GM19324 (cell line): Measurements from ENCODE around the gene DLX5.

Experiments
- ATAC-seq: cut with Tn5 transposase; IDR thresholded peaks from one replicate; pipeline ENCODE4 v1.9.1; 2021; ENCODE audit warnings: mild to moderate bottlenecking, moderate library complexity; ENCODE audit not compliant: unreplicated experiment, low FRiP score

Gene DLX5

DNA sequence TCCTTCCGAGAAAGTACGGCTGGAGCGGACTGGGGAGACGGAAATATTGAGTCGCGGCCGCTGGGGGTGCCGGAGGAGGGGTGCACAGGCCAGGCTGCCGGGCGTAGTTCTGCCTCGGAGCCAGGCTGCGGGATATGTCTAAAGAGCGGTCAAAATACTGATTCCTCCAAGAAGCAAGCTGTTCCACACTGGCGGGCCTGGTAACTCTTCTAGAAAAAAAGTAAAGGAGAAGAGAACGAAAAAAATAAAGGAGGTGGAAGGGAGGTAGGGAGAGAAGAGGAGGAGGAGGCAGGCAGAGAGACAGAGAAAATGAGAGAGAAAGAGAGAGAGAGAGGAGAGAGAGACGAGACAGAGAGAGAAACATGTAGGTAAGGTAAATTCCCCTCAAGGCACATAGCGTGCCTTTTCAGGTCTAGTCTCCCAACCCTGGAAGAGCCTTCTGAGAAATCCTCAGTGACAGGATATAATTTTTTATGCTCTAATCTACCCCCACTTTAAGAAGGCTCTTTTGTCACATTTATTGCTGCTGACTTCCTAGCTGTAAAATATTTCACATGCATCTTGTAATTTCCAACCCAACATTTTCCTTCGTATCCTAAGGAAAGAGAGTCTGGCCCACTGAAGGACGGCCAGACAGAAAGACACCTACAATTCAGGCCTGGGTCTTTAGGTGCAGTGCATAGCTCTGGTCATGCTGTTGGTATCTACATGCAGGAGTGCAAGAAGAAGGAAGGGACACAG is 5.7 kb downstream of the DLX5 start:
- no peak for ATAC-seq

DNA sequence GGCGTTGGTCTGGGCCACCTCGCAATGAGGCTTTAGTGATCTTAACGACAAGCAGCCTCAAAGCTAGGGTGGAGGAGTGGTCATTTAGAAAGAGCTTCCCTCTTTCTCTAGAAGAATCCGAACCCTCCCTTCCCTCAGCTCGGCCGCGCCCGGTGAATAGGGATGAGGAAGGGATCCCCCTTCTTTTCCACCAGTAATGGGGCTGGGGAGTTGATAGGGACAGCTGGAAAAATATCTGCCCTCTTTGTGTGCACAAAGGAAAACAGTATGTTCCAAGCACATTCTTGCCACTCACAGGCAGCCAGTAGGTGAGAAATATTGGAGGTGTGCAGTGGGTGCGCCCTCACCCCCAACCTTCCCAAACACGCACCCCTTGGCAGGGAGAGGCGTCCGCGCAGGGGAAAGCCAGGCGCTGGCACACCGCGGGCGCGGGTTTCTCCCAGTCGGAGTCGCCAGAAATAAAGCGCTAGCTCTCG is 6.5 kb downstream of the DLX5 start:
- no peak for ATAC-seq

DNA sequence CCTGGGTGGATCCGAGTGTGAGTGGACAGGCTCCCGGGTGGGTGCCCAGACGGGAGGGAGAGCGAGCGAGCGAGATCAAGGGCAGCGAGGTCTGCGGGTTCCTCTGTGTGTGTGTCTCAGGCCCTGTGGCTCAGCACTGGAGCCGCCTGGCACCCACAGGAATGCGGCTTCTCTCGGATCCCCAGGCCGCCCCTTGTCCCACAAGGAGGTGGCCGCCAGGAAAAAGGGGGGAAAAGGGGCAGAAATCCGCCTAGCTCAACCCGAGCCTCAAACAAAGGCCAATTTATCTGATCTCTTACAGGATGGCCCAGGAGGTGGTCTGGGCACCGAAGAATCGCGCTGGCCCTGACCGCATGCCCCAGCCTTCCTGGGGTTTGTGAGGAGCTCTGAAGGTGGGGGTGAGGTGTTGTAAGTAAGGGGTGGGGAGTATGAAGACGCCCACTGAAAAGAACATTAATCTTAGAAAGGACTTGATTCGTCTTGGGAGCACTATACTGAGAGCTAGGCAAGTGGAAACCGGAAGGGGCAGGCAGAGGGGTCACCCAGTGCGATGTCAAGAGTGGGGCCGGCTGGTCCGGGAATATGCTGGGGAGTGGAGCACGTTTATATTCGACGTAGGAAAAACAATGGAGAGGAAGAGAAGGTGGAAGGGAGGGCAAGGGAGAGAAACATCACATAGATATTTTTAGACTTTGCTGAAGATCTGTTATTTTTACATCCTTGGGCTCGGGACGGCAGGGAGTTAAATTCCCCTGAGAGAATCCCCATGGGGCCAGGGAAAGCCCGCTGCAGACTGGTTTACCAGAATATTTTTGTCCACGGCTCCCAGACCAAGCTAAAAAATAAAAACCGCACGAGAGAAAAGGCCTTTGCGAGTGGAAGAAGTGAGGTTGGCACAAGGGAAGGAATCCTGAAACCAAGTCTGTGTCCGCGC is 7.2 kb downstream of the DLX5 start:
- ATAC-seq: no peak

DNA sequence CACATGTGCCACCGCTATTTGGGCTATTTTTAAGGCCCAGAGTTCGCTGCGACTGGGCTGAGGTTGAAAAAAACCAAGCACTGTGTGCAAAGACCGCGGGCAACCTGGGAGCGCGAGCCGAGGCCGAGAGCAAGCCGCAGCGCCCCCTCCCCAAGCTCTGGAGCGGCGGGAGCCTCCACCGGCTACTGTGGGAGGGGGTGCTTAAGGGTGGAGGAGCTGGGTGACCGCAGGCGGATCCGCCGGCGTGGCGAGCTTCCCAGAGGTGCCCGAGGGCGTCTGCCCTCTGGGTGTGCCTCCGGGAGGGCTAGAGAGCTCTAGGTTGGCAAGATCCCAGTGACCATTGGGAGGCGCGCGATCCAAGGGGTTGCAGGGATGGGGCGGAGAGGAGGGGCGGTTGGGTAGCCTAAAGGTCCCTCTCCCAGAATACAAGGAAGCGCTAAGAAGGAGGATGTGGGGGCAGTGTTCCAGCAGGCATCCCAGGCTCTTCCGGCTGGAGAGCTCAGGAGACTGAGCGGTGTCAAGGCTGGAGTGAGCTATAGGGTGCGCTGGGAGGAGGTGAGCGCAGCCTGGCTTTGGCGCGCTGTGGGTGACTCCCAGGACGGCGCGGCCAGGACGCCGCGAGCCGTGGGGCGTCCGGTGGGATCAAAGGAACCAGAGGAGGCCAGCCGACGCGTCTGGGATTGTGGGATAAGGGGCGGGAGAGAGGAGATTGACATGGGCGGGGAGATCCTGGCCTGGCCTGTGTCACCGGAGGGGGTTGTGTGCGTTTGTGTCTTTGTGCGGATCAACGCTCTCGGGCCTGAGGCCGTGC is 8.0 kb downstream of the DLX5 start:
- ATAC-seq: no peak

DNA sequence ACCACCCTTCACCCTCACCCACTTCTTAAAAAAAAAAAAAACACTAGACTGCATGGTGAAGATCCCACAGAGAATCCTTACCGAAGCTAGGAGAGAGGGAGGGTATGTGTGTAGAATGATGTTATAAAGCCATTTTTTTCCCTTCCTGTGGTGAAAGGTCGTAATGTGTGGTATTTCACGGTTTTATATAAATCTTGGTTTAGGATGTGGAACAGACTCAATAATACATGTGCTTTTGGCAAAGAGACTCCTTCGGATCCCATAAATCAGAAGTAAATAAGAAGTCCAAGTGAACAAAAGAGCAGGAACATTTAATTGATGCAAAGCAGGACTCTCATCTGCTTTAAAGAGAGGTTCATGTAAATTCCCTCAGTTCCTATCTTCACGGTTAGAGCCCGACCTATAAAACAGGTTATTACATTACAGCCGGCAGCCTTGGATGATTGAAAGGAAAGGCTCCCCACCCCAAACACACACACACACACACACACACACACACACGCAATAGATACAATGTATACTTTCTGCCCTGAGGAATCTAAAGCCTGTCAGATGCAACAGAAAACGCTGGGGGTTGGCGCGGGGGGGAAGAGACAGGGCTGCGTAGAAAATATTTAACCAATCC is 8.8 kb downstream of the DLX5 start:
- ATAC-seq: no peak

DNA sequence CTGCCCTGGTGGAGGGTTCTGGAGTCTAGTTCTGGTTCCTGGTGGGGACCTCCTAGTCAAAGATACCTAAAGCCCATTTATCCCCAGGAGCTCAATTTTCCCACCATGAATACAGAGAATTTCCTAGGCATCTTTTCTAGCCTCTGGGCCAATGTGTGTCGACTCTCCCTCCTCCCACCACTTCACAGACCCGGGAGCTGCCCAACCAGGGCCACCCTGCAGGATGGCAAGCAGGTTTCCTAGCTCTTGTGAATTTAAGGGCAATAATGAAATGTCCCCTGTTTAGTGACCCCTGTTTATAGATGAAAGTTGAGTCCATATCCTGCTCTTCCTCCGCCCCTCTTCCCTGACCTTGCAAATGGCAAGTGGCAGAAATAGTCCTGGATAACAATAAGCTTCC is 9.4 kb downstream of the DLX5 start:
- no peak for ATAC-seq

DNA sequence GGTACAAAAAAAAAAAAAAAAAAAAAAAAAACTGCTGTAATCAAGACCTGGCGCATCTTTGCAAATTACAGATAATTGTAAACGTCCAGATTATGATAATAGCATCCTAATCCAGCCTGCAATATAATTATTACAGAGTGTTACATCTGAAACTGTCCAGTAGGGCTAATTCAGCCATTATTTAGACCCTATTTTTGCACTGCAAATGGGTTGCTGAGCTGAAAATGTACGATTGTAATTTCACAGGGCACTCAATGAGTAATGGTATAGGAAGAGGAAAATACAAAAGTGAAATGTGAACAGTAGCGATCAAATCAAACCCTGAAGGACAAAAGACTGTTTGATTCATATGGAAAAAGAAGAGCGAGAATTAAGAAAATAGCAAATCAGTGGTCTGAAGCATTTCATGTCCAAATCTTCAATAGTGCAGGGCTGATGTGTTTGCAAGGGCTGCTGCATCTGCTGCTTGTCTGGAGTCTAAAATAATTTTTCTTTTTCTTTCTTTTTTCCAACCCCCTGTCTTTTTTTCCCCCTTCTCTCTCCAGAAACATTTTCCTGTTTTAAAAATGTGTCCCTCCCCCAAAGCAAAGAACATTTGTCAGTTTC is 10.4 kb downstream of the DLX5 start:
- ATAC-seq: no peak

DNA sequence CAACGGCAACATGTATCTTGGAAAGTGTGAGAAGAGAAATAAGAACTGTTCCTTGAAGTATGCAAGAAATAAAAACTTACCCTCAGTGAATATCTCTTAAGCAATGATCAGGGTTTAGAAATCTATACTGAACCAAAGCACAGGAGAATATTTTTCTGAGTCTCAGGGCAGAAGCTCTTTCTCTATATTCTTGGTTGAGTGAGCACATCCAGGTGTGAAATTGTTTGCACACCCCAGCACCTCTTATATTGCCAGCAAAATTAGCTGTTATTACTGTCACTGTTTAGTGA is 10.8 kb downstream of the DLX5 start:
- ATAC-seq: no peak

DNA sequence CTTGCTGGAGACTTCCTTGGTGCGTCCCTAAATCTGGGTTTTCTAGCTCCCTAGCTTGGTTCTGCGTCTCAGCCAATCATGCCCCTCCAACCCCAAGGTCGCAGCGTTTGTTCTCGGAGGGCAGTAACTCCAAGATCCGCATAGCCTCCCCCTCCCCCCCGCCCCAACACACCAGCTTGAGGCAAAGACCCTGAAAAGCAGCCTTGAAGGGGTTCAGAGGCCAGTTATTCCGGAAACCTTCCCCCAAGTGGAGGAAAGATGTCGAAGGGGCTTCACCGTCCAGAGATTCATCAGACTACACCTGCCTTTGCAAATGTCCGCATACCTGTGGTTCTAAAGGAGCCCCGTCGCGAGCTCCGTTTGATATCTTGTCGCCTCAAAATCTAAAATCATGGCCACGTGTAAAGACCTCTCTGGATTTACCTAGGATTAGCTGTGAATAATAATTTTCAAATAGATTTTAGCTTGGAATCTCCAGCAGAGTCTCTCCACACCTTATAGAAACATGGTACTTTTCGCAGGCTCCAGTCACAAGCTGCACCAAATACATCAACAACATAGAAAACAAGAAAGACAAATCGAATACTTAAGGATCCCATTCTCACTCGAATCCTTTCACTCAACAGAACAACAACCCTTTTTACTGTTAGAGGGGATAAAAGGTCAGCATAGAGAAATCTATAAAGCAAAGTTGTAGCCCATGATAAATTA is 11.3 kb downstream of the DLX5 start:
- no peak for ATAC-seq

DNA sequence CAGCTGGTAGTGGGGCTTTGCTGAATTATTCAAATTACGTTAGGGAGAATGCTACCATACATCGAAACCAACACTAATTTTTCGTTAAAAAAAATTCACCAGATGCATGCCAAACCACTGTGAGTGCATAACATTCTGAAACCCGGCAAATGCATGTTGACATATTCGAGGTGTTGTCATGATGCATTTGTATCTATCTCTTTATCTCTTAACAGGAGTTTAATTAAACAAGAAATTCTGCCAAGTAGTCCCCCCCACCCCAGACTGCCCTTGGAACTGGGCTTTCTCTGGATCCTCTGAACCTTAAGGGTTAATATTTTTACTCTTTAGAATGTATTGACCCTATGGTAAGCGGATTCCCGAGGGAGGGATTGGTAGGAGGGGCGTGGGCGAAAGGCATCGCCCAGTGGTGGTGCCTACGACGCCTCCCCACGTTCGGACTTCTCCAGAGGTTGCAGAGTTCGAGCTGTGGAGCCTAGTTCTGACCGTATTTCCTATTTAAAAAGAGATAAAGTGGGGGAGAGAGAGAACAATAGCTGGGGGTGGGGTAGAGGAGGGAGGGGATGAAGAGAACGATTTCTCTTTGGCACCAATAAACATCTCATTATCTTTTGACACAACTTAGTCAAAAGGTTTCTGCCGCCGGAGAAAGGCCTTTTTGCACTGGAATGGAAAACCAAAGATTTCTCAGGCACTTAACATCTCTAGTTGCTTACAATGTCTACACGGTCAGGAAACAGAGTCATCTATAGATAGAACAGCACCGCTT is 12.1 kb downstream of the DLX5 start:
- ATAC-seq: no peak

DNA sequence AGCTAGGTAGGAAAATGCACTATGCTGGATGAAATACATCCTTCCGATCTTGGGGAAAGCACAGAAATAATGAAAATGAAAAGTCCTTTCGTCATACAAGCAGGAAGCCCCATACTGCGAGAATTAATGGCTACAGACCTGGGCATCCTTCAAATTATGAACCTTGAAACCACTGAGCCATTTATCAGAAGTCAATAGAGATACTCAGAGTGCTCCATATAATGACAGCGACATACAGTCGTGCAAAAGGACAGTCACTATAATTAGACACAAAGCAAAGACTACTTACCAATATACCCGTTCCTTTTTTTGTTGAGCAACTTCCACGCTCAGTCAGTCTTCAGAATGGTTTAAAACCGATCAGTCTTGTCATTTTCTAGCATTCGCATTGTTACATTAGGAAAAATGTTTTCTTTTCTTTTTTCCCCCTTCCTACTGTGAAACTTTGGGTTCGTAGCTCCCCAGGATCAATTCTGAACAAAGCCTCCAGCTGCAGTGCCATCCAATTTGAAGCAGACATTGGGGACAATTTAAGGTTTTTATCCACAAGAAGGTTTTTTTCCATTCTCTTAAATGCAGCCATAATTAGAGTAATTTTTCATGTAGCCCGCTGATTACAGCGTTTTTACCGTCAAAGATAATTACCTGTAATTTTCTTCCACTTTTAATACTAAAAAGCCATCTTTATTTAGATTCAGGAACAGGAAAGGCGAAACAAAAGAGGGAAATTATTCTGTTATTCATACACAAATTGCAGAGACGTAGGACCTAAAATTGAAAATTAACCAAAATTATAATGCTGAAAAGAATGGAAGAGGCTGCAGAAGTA is 12.9 kb downstream of the DLX5 start:
- ATAC-seq: no peak

DNA sequence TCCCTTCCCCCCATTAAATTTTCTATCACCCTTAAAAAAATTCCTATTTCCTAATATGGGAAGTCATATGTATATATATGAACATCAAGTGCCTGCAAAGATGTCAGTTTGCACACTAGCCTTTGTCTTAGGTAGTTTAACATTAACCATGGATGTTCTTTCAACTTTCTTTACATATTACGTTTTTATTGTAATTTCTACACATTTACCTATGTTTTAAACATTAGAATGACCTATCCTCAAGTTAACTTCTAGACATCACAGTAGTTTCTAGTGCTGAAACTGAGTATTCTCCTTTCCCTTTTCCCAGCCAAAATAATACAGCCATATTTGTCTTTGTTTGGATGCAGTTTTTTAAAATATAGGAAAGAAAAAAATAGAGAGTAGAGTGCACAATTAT is 13.5 kb downstream of the DLX5 start:
- no peak for ATAC-seq

DNA sequence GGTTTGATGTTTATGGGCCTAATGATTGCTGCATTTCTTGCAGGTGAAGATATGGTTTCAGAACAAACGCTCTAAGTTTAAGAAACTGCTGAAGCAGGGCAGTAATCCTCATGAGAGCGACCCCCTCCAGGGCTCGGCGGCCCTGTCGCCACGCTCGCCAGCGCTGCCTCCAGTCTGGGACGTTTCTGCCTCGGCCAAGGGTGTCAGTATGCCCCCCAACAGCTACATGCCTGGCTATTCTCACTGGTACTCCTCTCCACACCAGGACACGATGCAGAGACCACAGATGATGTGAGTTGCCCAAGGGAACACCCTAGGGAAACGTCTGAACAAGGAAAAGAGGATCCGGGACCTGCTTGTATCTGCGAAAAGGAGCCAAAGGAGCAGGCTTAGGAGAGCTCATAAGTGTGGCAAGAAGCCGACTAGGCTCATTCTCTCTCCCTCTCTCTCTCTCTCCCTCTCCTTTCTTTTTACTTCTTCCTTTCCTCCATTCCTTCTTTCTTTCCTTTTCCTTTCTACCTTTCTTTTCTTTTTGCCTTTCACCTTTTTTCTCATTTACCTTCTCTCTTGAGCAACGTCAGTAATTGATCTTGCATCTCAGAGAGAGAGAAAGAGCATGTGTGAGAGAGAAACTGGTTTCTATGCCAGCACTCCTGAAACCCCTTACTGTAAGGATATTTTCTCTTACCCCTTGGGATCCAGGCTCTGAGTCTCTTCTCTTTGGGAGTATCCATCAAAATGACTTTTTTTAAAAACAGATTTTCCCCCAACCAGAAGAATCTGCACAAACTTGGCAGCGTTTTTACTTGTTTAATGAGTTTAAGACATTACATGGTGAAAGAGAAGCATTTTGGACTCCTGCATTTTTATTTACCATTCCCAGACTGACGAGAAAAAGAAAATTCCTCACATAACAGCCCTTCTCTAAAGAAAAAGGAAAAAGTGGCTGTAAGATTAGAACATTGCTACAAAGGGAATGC is 14.6 kb downstream of the DLX5 start:
- no peak for ATAC-seq

DNA sequence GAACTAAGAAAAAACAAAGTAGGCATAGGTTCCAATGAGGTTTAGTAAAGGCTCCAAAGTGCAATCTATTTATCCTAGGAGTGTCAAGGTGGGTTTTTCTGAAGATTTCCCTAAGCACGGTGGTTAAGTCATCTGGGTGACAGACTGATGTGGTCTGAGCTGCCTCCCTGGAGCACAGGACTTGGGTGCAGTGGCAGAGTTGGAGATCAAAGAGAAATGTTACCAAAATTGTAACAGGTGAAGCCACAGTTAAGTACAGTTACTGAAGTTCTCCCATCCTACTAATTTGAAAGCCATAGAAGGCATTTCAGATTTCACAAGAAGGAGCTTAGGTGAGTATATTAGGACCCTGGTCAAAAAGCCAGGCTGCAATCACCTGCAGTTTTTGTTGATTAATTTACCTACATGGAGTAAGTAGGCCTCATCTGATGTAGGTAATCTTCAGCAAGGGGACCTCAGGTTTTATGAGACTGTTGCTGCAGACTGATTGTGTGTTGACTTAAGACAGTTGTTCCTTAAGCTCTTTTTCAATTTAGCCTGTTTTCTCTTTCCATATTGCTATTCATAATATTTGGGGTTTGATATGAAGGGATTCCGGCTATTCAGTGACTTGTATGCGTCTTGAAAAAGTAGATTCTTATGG is 16.2 kb downstream of the DLX5 start:
- no peak for ATAC-seq

DNA sequence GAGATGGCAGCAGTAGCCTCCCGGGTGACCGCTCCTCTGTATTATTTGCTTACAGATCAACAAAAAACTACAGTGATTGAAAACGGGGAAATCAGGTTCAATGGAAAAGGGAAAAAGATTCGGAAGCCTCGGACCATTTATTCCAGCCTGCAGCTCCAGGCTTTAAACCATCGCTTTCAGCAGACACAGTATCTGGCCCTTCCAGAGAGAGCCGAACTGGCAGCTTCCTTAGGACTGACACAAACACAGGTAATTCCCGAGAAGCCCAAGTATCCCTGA is 17.1 kb downstream of the DLX5 start:
- no peak for ATAC-seq

DNA sequence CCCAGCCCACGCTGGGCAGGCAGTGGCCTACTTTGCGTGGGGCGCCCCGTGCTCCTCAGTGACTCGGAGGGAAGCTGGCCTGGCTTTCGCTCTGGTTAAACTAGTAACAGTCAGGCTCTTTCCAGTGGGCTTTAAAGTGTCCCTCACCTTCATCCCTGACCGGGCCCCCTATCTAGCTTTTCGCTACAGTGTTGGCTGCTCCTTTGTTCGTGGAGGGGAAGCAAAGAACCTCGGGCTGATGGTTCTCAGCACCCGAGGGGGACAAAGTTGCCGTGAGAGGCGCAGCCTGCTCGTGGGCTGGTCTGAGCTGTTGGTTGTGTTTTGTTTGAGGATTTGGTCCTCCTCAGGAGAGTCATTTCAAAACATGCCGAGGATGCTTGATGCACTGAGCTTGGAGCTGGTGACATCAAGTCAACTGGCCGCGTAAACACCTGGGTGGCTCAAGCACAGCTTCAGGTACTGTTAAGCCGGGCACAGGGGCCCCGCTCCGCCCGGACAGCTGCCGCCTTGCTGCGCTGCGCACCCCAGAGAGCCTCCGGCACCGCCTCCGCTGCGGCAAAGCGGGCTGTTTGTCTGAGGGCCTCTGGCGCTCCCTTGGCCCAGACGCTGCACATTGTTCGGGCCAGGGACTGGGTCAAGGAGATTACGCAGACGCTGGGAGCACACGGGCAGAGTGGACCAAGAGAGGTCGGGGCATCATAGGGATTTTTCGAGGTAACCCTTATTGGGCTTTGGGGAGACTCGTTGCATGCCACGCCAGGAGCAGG is 17.6 kb downstream of the DLX5 start:
- ATAC-seq: no peak
